IMR-90 (cell line): ENCODE measurements around the gene HHIPL1. TPM values are rescaled to one million over a fixed set of nuclear protein-coding genes. Genes with fewer than 3 reads are reported as not detected.

Source experiments
- ATAC-seq: fragments of 200-7000 bp; cut with Tn5 transposase; 2 replicates; pipeline ENCODE4 v1.9.1; 2020; ENCODE audit warnings: low read depth, mild to moderate bottlenecking, moderate library complexity
- BruUV-seq: library from RNA; stranded (reverse); fragments of 400-500 nt; replicated peaks from 2 replicates; lab custom pipeline; 2021; lab: Mats Ljungman, UMichigan
- CTCF ChIA-PET: fragments of 300-600 bp; formaldehyde crosslinking; extraction: SDS; loops from one replicate; lab custom pipeline; 2021; ENCODE audit warnings: antibody characterized with exemption; lab: Yijun Ruan, JAX
- POLR2A ChIA-PET: fragments of 300-600 bp; sonication (Branson Sonifier 250); formaldehyde crosslinking; loops from one replicate; lab custom pipeline; 2022; ENCODE audit warnings: antibody characterized with exemption; ENCODE audit not compliant: unreplicated experiment; lab: Charles Lee
- DNase-seq: peaks from one replicate; pipeline ENCODE4 v3.0.0; 2013
- H2AFZ ChIP-seq: replicated peaks from 2 replicates; pipeline ENCODE3; 2013; ENCODE audit warnings: low read length, mild to moderate bottlenecking; ENCODE audit not compliant: poor library complexity
- H2AK5ac ChIP-seq: 2 replicates; pipeline ENCODE4 v1.6.1; 2013; ENCODE audit warnings: low read depth, low read length, inconsistent platforms
- H2AK9ac ChIP-seq: replicated peaks from 2 replicates; pipeline ENCODE3; 2013; ENCODE audit warnings: mild to moderate bottlenecking, low read depth, low read length, moderate library complexity; ENCODE audit not compliant: poor library complexity
- H2BK120ac ChIP-seq: 2 replicates; pipeline ENCODE4 v1.6.1; 2013; ENCODE audit warnings: low read depth, low read length, inconsistent platforms
- H2BK15ac ChIP-seq: 3 replicates; pipeline ENCODE4 v1.6.1; 2013; ENCODE audit warnings: low read depth, low read length, inconsistent platforms
- H2BK20ac ChIP-seq: 2 replicates; pipeline ENCODE4 v1.6.1; 2013; ENCODE audit warnings: low read depth, mild to moderate bottlenecking, inconsistent platforms, low read length, moderate library complexity
- H2BK5ac ChIP-seq: 2 replicates; pipeline ENCODE4 v1.6.1; 2013; ENCODE audit warnings: mild to moderate bottlenecking, low read depth, low read length, inconsistent platforms; ENCODE audit not compliant: poor library complexity, severe bottlenecking
- H3K14ac ChIP-seq: replicated peaks from 2 replicates; pipeline ENCODE4 v1.6.1; 2013; ENCODE audit warnings: low read depth, low read length, inconsistent platforms
- H3K18ac ChIP-seq: 2 replicates; pipeline ENCODE4 v1.6.1; 2013; ENCODE audit warnings: low read depth, low read length, control low read depth
- H3K23ac ChIP-seq: 2 replicates; pipeline ENCODE4 v1.6.1; 2013; ENCODE audit warnings: low read depth, low read length, inconsistent platforms
- H3K27ac ChIP-seq: 2 replicates; pipeline ENCODE4 v1.5.1; 2013; ENCODE audit warnings: mild to moderate bottlenecking, control low read depth, low read length; ENCODE audit not compliant: insufficient read depth
- H3K27me3 ChIP-seq: 2 replicates; pipeline ENCODE4 v1.6.1; 2013; ENCODE audit warnings: low read length; ENCODE audit not compliant: control insufficient read depth, insufficient read depth
- H3K36me3 ChIP-seq: 2 replicates; pipeline ENCODE4 v1.6.1; 2013; ENCODE audit warnings: low read length, mixed read lengths; ENCODE audit not compliant: control insufficient read depth, insufficient read depth
- H3K4ac ChIP-seq: 2 replicates; pipeline ENCODE4 v1.6.1; 2013; ENCODE audit warnings: low read depth, low read length, inconsistent platforms
- H3K4me1 ChIP-seq: 2 replicates; pipeline ENCODE4 v1.6.1; 2013; ENCODE audit warnings: low read length, mixed read lengths; ENCODE audit not compliant: control insufficient read depth, insufficient read depth
- H3K4me2 ChIP-seq: 2 replicates; pipeline ENCODE4 v1.6.1; 2013; ENCODE audit warnings: low read depth, mild to moderate bottlenecking, control low read depth, low read length, moderate library complexity
- H3K4me3 ChIP-seq: 2 replicates; pipeline ENCODE4 v1.5.1; 2013; ENCODE audit warnings: low read depth, mild to moderate bottlenecking, control low read depth, low read length, moderate library complexity; ENCODE audit not compliant: insufficient read depth
- H3K56ac ChIP-seq: 2 replicates; pipeline ENCODE4 v1.6.1; 2013; ENCODE audit warnings: low read length, inconsistent platforms; ENCODE audit not compliant: insufficient read depth; ENCODE audit errors: extremely low read depth
- H3K79me1 ChIP-seq, 2 experiments: 2 replicates each; pipeline ENCODE4 v1.6.1; 2013; ENCODE audit warnings: low read length in 2 of 2, inconsistent platforms in 1 of 2, low read depth in 1 of 2
- H3K9ac ChIP-seq: 2 replicates; pipeline ENCODE4 v1.6.1; 2013; ENCODE audit warnings: low read depth, low read length, control low read depth
- H3K9me1 ChIP-seq: 2 replicates; pipeline ENCODE4 v1.6.1; 2013; ENCODE audit warnings: low read length, inconsistent platforms; ENCODE audit not compliant: insufficient read depth
- H3K9me3 ChIP-seq: 2 replicates; pipeline ENCODE4 v1.6.1; 2013; ENCODE audit warnings: low read length; ENCODE audit not compliant: control insufficient read depth, insufficient read depth
- H4K20me1 ChIP-seq: 2 replicates; pipeline ENCODE4 v1.6.1; 2013; ENCODE audit warnings: low read length, inconsistent platforms; ENCODE audit not compliant: insufficient read depth
- H4K5ac ChIP-seq: 2 replicates; pipeline ENCODE4 v1.6.1; 2013; ENCODE audit warnings: mild to moderate bottlenecking, low read depth, low read length, control low read depth
- H4K8ac ChIP-seq, 2 experiments: 2 replicates each; pipeline ENCODE4 v1.6.1; 2013; ENCODE audit warnings: low read depth in 2 of 2, low read length in 2 of 2, control low read depth in 1 of 2, inconsistent platforms in 1 of 2
- H4K91ac ChIP-seq: 2 replicates; pipeline ENCODE4 v1.6.1; 2013; ENCODE audit warnings: low read depth, low read length, inconsistent platforms; ENCODE audit not compliant: insufficient read depth
- BHLHE40 ChIP-seq: fragments of 150-350 bp; IDR thresholded peaks from 2 replicates; pipeline ENCODE4 v1.6.1; 2016; ENCODE audit warnings: mild to moderate bottlenecking, low read depth, low read length
- ELK1 ChIP-seq: fragments of 150-350 bp; IDR thresholded peaks from 2 replicates; pipeline ENCODE4 v1.6.1; 2016; ENCODE audit warnings: low read depth, mild to moderate bottlenecking, low read length, moderate library complexity, borderline replicate concordance
- RFX5 ChIP-seq: IDR thresholded peaks from 2 replicates; pipeline ENCODE4 v1.8.0; 2012; ENCODE audit warnings: low read depth, mild to moderate bottlenecking, low read length, moderate library complexity
- WGBS, 2 experiments: methylation state at CpG; one replicate each; pipeline versions ENCODE4 v1.1.5 to v1.1.7; 2013; ENCODE audit warnings: missing lambda C conversion rate in 2 of 2; ENCODE audit not compliant: insufficient read length in 1 of 2; ENCODE audit errors: extremely low coverage in 2 of 2; 5-methylcytosine and 5-hydroxymethylcytosine counted together
- dilution Hi-C: fragments of 300-500 bp; cut with HindIII; formaldehyde crosslinking; loops from one replicate; pipeline ENCODE4 v1.14.3; 2018; ENCODE audit warnings: low sequenced_read_pairs; ENCODE audit not compliant: unreplicated experiment
- in situ Hi-C: fragments of 300-500 bp; cut with MboI; formaldehyde crosslinking; loops from 3 replicates; pipeline ENCODE4 v1.14.3; 2019; ENCODE audit warnings: low sequenced_read_pairs, inconsistent platforms, mixed read lengths
- intact Hi-C: fragments of 100-400 bp; cut with micrococcal nuclease; formaldehyde crosslinking; loops from 2 replicates; pipeline ENCODE4 v1.10.0; 2022
- polyA plus RNA-seq, 3 experiments: library from polyadenylated mRNA; depleted of rRNA; stranded (reverse); fragments of >200 nt; gene quantifications; 2 replicates each; pipeline ENCODE4 v1.2.3, GENCODE V29; 2012; ENCODE audit warnings: low replicate concordance in 1 of 3
- total RNA-seq: library from RNA; depleted of rRNA; stranded (reverse); fragments of >200 nt; gene quantifications from 2 replicates; pipeline ENCODE4 v1.2.3, GENCODE V29; 2012

Gene HHIPL1
- total and polyA plus RNA-seq, 2 of the 4 experiments (the other 2 are of a cell fraction): 0.65 to 0.72 TPM

- Histone ChIP-seq H3K18ac (no peak overlapping the region), H3K9me1 (no peaks in the 10 kb centered on the region), H3K56ac (no peak overlapping the region), H4K5ac (no peak overlapping the region), H3K36me3 (no peaks in the 10 kb centered on the region), H3K9me3 (no peaks in the 10 kb centered on the region), H3K23ac (peak overlapping the region; percentile 46; the same call in 1 of the 2 replicates), H3K4me1 (peaks cover 8% of the 10 kb centered on the region), H4K20me1 (no peaks in the 10 kb centered on the region; the same call in 1 of the 2 replicates), H3K4me2 (peak overlapping the region; percentile 73), H4K8ac (no peak overlapping the region), H2BK120ac (no peak overlapping the region), H3K79me1 (no peaks in the 10 kb centered on the region; a peak in 1 of 4 replicates), H2AFZ (peak overlapping the region; percentile 96), H2BK15ac (no peak overlapping the region), H3K27ac (no peak overlapping the region; the same call in 1 of the 2 replicates), H4K91ac (no peak overlapping the region), H3K4ac (no peak overlapping the region), H3K14ac (no peak overlapping the region), H2AK5ac (no peak overlapping the region), H2AK9ac (peak overlapping the region; percentile 82), H2BK20ac (no peak overlapping the region), H2BK5ac (no peak overlapping the region), H3K9ac (no peak overlapping the region), H3K4me3 (peak overlapping the region; percentile 69), H3K27me3 (peaks cover 36% of the 10 kb centered on the region)
- intact Hi-C loops (loop anchor here (2.0 to 5.0 kb wide), 2 partner anchors 60 to 162 kb away; no protein-coding TSS in a partner anchor), dilution Hi-C loops (no loop called here), in situ Hi-C loops (loop anchor here (5.0 kb wide), 1 partner anchor 198 kb away; no protein-coding TSS in a partner anchor)
- BruUV-seq: no TSS peak
- DNase-seq (peak; percentile 8), ATAC-seq (no peak)
- CTCF ChIA-PET: no interaction called here
- 1% methylated on average over 12 of the region's 45 CpGs; no CpG with 5 or more reads in 1 of the 2 experiments for WGBS, 2 experiments
- peak; percentile 49; the same call in 1 of the 2 replicates for TF ChIP-seq BHLHE40
- peak; percentile 47; the same call in 1 of the 2 replicates for TF ChIP-seq RFX5
- no peak for TF ChIP-seq ELK1
- POLR2A ChIA-PET: no interaction called here
Observed at GRCh38 chr14:99684410-99684934, 39.5 kb downstream of the HHIPL1 start.
